Activated naive CD4-positive, alpha-beta T cell treated with anti-CD3 and anti-CD28 coated beads for 36 hours (primary cell): ENCODE measurements around the gene TACSTD2. TPM values are rescaled to one million over a fixed set of nuclear protein-coding genes. Genes with fewer than 3 reads are reported as not detected.
"Not testable (repeated sequence)": the region's sequence is repeated elsewhere in the genome, so short reads cannot be mapped to it uniquely, and the experiment has no call there.

Experiments used
- CTCF ChIA-PET: fragments of 350-600 bp; sonication (Branson Sonifier 250); formaldehyde crosslinking; loops from one replicate; lab custom pipeline; 2021; ENCODE audit warnings: antibody characterized with exemption; lab: Charles Lee
- DNase-seq: peaks from one replicate; pipeline ENCODE4 v3.0.0-alpha.2; 2020
- H3K27ac Mint-ChIP-seq: one replicate; pipeline ENCODE4 v1.8.0; 2021; ENCODE audit warnings: mild to moderate bottlenecking, mixed read lengths
- H3K27me3 Mint-ChIP-seq: one replicate; pipeline ENCODE4 v1.8.0; 2021; ENCODE audit warnings: low read depth, mixed read lengths
- H3K36me3 Mint-ChIP-seq: one replicate; pipeline ENCODE4 v1.8.0; 2021; ENCODE audit warnings: low read depth, mixed read lengths
- H3K4me1 Mint-ChIP-seq: one replicate; pipeline ENCODE4 v1.8.0; 2021; ENCODE audit warnings: low read depth, mixed read lengths
- H3K4me3 Mint-ChIP-seq: one replicate; pipeline ENCODE4 v1.8.0; 2021; ENCODE audit warnings: mild to moderate bottlenecking, moderate library complexity, mixed read lengths
- H3K9me3 Mint-ChIP-seq: one replicate; pipeline ENCODE4 v1.8.0; 2021; ENCODE audit warnings: mixed read lengths
- intact Hi-C: fragments of 100-400 bp; cut with micrococcal nuclease; formaldehyde crosslinking; loops from one replicate; pipeline ENCODE4 v1.15.1; 2023
- total RNA-seq, 2 experiments: library from RNA; stranded (reverse); gene quantifications; one replicate each; pipeline ENCODE4 v1.2.3, GENCODE V29; 2021

Gene TACSTD2
- total RNA-seq, 2 experiments from 2014 or later: not detected

DNA sequence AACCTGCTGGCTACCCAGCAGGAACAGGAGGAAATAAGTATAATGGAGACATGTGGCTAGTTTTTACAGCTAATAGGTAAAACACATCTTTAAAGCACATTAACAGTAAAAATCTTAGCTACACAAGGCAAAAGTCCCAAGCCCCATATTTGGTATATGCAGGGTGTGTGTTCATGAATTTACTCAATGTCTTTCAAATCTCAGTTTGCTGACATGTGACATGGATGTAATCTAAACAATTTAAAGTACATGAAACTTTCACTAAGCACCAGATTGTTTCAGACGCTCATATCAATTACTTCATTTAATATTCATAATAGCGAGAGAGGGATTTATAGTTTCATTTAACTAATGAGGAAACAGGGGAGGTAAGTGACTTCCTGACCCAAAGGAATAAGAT is 3.9 kb downstream of the TACSTD2 start:
- H3K36me3 Mint-ChIP-seq: no peaks in the 10 kb centered on the region
- DNase-seq: no peak
- H3K27ac Mint-ChIP-seq: no peak overlapping the region
- H3K9me3 Mint-ChIP-seq: no peaks in the 10 kb centered on the region
- peaks cover 32% of the 10 kb centered on the region for H3K4me1 Mint-ChIP-seq
- H3K4me3 Mint-ChIP-seq: no peak overlapping the region
- H3K27me3 Mint-ChIP-seq: peaks cover 45% of the 10 kb centered on the region
- CTCF ChIA-PET: interaction anchor here (0.9 to 1.1 kb wide), 2 partner anchors 27 to 79 kb away, joined by 3 read pairs; partner anchors contain the start of gene OMA1
- intact Hi-C loops: loop anchor here (1.0 to 2.0 kb wide), 2 partner anchors 27 to 212 kb away; partner anchors contain the start of genes JUN and OMA1

DNA sequence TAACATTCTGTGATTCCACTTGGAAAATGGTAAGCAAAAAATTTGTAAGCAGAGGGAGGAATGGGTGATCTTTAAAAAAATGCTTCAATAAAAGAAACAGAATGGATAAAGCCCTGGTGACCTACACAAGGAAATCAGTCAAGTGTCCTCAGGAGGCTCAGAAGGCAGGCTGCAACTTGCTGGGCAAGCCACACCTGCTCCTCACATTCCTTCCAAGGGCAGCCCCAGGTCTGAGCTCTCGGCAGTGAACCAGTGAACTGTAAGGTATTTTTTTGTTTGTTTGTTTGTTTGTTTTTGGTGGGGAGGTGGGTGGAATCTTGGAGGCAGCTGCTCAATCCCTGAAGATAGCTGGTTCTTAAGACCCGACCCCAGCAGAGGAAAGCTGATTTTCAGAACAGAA is 4.4 kb downstream of the TACSTD2 start:
- peaks cover 41% of the 10 kb centered on the region for H3K27me3 Mint-ChIP-seq
- CTCF ChIA-PET: interaction anchor here (0.6 to 0.9 kb wide), 3 partner anchors 26 to 1376 kb away, joined by 3 to 4 read pairs (median 3); partner anchors contain the start of gene OMA1
- intact Hi-C loops: loop anchor here (1.0 to 2.0 kb wide), 2 partner anchors 26 to 212 kb away; partner anchors contain the start of genes JUN and OMA1
- H3K27ac Mint-ChIP-seq: no peak overlapping the region
- no peak for DNase-seq
- H3K36me3 Mint-ChIP-seq: no peaks in the 10 kb centered on the region
- peaks cover 28% of the 10 kb centered on the region for H3K4me1 Mint-ChIP-seq
- H3K9me3 Mint-ChIP-seq: no peaks in the 10 kb centered on the region
- no peak overlapping the region for H3K4me3 Mint-ChIP-seq

DNA sequence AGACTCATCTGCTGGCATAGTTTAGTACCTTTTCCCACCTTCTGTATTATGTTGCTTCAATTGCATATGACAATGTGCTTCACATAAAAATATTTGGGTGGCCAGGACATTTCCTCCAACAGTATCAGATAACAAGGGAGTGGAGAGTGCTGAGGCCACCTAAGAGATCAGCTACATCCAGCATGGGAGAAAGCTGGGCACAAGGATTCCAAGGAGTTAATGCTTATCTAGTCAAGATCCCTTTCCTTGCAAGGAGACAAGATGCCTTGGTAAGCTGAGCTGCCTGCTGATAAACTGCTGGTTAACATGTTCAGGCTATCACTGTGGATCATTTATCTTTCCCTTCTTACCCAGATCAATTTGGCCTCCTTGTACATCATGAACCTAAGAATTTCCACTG is 5.4 kb downstream of the TACSTD2 start:
- CTCF ChIA-PET: no interaction called here
- H3K4me3 Mint-ChIP-seq: no peak overlapping the region
- no peak for DNase-seq
- H3K9me3 Mint-ChIP-seq: no peaks in the 10 kb centered on the region
- intact Hi-C loops: loop anchor here (2.0 kb wide), 1 partner anchor 213 kb away; the partner anchor contains the start of gene JUN
- H3K27ac Mint-ChIP-seq: no peak overlapping the region
- H3K4me1 Mint-ChIP-seq: peaks cover 23% of the 10 kb centered on the region
- H3K27me3 Mint-ChIP-seq: peaks cover 38% of the 10 kb centered on the region
- no peaks in the 10 kb centered on the region for H3K36me3 Mint-ChIP-seq

DNA sequence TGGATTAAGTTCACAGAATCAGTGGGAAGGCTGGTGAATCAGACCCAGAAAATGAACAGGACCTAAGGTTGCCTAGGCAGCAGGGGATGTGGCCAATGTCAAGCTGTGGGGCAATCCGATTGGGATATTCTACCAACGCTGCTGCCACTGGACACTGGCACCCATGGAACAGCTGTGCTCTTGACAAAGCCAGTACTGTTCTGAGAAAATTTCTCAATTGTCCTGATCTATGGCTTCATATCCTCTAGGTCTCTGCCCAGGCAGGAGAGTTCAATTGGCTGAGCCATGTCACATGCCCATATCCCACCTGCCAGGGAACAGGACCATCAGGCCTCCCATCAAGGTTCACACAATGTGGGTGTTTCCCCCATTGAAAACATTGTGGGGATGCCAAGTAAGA is 6.2 kb downstream of the TACSTD2 start:
- intact Hi-C loops: no loop called here
- H3K4me1 Mint-ChIP-seq: peaks cover 17% of the 10 kb centered on the region
- no peaks in the 10 kb centered on the region for H3K36me3 Mint-ChIP-seq
- DNase-seq: no peak
- CTCF ChIA-PET: no interaction called here
- H3K27me3 Mint-ChIP-seq: peaks cover 34% of the 10 kb centered on the region
- no peak overlapping the region for H3K4me3 Mint-ChIP-seq
- H3K9me3 Mint-ChIP-seq: no peaks in the 10 kb centered on the region
- H3K27ac Mint-ChIP-seq: no peak overlapping the region

DNA sequence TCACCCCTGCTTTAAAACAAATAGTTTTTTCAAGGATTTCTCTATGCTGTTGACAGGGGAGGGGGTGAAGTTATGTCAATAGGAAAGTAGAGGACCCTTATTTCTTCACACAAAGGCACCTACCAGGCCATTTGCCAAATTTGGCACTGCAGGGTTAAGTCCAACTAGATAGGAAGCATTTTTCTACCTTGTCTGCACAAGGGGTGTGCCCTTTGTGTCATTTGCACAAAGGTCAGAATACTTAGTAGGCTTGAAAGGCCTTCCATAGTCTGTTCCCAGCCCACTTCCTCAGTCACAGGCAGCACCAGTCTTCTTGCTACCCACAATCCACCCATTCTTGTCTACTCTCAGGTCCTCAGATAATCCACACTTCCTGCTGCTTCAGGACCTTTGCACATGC is 7.0 kb downstream of the TACSTD2 start:
- DNase-seq: no peak
- Mint-ChIP-seq H3K4me1 (peaks cover 15% of the 10 kb centered on the region), H3K4me3 (no peak overlapping the region), H3K27me3 (peaks cover 32% of the 10 kb centered on the region), H3K36me3 (no peaks in the 10 kb centered on the region), H3K9me3 (no peaks in the 10 kb centered on the region), H3K27ac (no peak overlapping the region)
- CTCF ChIA-PET: no interaction called here
- intact Hi-C loops: no loop called here

DNA sequence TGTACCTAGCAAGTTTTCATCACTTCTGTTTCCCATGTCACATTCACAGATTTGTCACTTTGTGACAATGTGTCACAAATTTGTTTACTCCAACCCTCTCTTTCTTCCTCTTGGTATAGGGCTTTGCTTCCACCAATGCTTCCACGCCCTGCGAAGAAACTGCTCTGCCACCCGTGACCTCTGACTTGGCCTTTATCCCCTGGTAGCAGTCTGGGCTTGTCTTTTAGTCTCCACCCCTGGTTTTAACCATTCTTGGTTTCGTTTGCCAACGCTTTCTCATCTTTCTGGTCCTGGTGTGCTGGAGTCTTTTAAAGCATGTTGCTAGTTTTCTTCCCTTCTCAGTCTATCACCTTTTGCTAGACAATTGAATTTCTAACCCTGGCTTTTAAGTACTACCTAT is 8.1 kb downstream of the TACSTD2 start:
- peaks cover 26% of the 10 kb centered on the region for H3K27me3 Mint-ChIP-seq
- CTCF ChIA-PET: interaction anchor here (1.1 kb wide), 1 partner anchor 53 kb away, joined by 3 read pairs; no protein-coding TSS in a partner anchor
- H3K9me3 Mint-ChIP-seq: no peaks in the 10 kb centered on the region

DNA sequence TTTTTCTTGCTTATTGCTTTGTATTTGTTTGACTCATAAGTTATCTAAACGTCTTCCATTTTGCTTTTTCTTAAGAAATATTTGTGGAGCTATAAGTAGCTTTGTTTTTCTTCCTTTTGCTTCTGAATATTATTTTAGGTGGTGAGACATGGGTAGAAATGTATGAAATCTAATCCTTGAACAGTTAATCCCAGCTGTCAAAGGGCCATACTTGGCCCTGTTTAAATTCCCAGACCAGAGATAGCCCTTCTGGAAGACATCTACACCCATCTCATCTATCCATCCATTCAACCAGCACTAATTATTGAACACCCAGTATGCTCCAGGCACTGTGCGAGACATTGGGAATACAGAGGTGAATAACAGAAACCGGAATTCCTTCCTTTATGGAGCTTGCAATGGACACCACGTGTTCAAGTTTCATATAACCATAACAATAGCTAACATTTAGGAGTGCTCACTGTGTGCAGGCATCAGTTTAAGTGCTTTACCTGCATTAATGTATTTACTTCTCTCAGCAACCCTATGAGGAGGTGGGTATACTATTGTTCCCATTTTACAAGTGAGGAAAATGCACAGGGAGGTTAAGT is 8.7 kb downstream of the TACSTD2 start:
- Mint-ChIP-seq H3K36me3 (no peaks in the 10 kb centered on the region), H3K4me1 (peaks cover 6% of the 10 kb centered on the region), H3K27me3 (peaks cover 26% of the 10 kb centered on the region), H3K9me3 (peaks cover 1% of the 10 kb centered on the region), H3K27ac (no peak overlapping the region), H3K4me3 (no peak overlapping the region)
- no peak for DNase-seq
- CTCF ChIA-PET: interaction anchor here (0.9 kb wide), 1 partner anchor 84 kb away, joined by 4 read pairs; no protein-coding TSS in a partner anchor
- intact Hi-C loops: no loop called here

More for the DNA sequence above, 8.1 kb downstream of the TACSTD2 start:
- intact Hi-C loops: no loop called here
- DNase-seq: no peak
- no peak overlapping the region for H3K27ac Mint-ChIP-seq
- no peak overlapping the region for H3K4me3 Mint-ChIP-seq
- H3K4me1 Mint-ChIP-seq: peaks cover 12% of the 10 kb centered on the region
- H3K36me3 Mint-ChIP-seq: no peaks in the 10 kb centered on the region

DNA sequence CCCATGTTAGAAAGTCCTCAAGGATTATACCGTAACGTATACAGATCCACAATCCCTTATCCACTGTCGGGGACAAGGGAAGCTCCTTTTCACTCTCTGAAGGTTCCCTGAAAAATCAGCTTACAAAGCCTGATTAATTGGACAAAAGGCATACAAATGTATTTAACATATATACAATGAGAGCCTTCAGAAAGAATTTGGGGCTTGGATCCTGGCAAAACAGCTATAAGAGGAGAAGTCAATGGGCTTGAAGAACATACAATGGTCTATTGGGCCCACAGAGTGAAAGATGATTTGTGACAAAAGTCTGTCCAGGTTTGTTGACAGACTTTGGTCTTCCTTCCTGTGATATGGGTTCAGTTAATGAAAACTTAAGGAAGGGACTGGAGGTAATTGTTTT is 10.7 kb downstream of the TACSTD2 start:
- Mint-ChIP-seq H3K4me1 (no peaks in the 10 kb centered on the region), H3K9me3 (peaks cover 2% of the 10 kb centered on the region), H3K27me3 (peaks cover 28% of the 10 kb centered on the region), H3K4me3 (no peak overlapping the region), H3K36me3 (no peaks in the 10 kb centered on the region), H3K27ac (no peak overlapping the region)
- intact Hi-C loops: no loop called here
- CTCF ChIA-PET: interaction anchor here (0.9 kb wide), 1 partner anchor 1193 kb away, joined by 3 read pairs; no protein-coding TSS in a partner anchor
- DNase-seq: no peak

DNA sequence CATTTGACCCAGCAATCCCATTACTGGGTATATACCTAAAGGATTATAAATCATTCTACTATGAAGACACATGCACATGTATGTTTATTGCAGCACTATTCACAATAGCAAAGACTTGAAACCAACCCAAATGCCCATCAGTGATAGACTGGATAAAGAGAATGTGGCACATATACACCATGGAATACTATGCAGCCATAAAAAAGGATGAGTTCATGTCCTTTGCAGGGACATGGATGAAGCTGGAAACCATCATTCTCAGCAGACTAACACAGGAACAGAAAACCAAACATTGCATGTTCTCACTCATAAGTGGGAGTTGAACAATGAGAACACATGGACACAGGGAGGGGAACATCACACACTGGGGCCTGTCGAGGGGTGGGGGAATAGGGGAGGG is 13.3 kb downstream of the TACSTD2 start:
- H3K36me3 Mint-ChIP-seq, intact Hi-C loops, DNase-seq, H3K9me3 Mint-ChIP-seq, H3K27ac Mint-ChIP-seq, CTCF ChIA-PET, H3K4me1 Mint-ChIP-seq, H3K4me3 Mint-ChIP-seq: not testable (repeated sequence)
- H3K27me3 Mint-ChIP-seq: peaks cover 24% of the 10 kb centered on the region

DNA sequence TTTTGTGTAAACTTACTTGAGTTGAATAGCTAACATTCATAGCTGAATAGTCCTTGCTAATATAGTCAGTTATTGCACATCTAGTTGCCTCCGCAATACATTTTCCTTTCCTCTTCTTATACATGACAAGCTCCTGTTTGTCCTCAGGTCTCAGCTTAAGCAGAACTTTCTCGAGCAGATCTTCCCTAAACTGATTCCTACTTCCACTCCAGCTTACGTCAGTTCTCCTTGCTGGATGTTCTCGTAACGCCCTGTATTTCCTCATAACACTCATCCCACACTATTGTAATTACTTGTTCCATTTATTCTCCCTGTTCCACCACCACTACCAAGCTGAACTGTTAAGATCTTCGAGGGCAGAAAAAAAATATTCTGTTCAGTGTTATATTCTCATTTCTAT is 15.4 kb downstream of the TACSTD2 start:
- H3K27me3 Mint-ChIP-seq: peaks cover 23% of the 10 kb centered on the region
- DNase-seq: no peak
- intact Hi-C loops: no loop called here
- no peak overlapping the region for H3K4me3 Mint-ChIP-seq
- H3K9me3 Mint-ChIP-seq: peaks cover 2% of the 10 kb centered on the region
- CTCF ChIA-PET: interaction anchor here (0.9 kb wide), 1 partner anchor 91 kb away, joined by 3 read pairs; no protein-coding TSS in a partner anchor
- no peaks in the 10 kb centered on the region for H3K4me1 Mint-ChIP-seq
- no peaks in the 10 kb centered on the region for H3K36me3 Mint-ChIP-seq
- H3K27ac Mint-ChIP-seq: no peak overlapping the region

DNA sequence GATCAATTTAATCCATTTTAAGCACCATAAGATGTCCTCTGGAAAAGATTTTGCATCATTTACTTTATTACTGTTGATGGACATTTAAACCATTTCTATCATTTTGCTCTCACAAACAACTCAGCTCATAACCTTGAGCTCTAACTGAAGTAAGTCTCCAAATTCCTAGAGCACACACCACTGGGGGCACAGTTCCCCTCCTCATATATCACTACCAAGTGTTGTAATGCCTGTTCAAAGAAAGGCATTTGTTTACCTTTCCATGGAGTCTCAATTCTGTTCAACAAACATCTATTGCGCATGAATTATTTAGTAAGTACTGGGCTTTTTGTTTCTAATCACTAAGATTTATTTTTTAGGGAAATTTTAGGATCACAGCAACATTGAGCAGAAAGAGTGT is 21.7 kb downstream of the TACSTD2 start:
- peaks cover 6% of the 10 kb centered on the region for H3K27me3 Mint-ChIP-seq
- intact Hi-C loops: no loop called here

DNA sequence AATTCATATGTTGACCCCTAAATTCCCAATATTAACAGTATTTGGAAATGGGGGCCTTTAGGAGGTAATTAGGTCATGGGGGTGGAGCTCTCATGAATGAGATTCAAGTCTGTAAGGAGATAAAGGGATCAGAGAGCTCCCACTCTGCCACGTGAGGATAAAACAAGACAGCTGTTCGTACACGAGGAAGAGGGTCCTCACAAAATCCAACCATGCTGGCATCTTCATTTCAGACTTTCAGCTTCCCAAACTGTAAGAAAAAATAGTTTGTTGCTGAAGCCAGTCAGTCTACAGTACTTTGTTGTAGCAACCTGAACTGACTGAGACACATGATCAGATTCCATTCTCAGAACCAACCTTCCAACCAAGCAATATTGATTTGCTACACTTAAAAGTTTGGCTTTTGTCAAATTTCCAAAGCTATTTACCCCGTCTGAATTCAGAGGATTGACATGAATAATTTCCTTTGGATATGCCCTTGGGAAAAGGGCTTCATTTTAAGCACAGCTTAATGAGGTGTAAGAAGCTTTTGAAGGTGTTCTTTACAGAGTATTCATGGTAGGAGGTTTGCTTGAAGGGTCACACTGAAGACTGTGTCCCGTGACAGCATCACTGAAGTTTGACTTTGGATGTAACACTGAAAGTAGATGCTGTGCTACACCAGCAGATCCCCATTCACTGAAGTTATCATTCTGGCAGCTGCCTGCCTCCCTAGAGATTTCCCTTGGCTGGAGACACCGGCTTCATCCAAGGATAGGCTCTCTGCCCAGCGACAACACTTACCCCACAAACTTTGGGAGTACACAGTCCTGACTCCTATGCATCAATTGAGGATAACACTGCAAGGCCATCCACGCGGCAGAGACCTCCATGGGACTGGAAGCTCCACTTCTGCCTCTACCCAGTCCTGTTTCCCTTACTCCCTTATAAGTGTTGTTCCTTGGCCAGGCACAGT is 25.6 kb downstream of the TACSTD2 start:
- CTCF ChIA-PET: interaction anchor here (0.7 to 0.9 kb wide), 2 partner anchors 35 to 135 kb away, joined by 3 read pairs; no protein-coding TSS in a partner anchor
- DNase-seq: no peak
- intact Hi-C loops: no loop called here
- no peak overlapping the region for H3K27ac Mint-ChIP-seq
- no peaks in the 10 kb centered on the region for H3K36me3 Mint-ChIP-seq
- no peaks in the 10 kb centered on the region for H3K4me1 Mint-ChIP-seq
- no peak overlapping the region for H3K4me3 Mint-ChIP-seq
- H3K27me3 Mint-ChIP-seq: no peaks in the 10 kb centered on the region
- H3K9me3 Mint-ChIP-seq: no peaks in the 10 kb centered on the region

More for the DNA sequence above, 21.7 kb downstream of the TACSTD2 start:
- Mint-ChIP-seq H3K4me3 (no peak overlapping the region), H3K4me1 (no peaks in the 10 kb centered on the region), H3K27ac (no peak overlapping the region), H3K9me3 (no peaks in the 10 kb centered on the region), H3K36me3 (no peaks in the 10 kb centered on the region)
- DNase-seq: no peak
- CTCF ChIA-PET: interaction anchor here (0.6 kb wide), 1 partner anchor 9 kb away, joined by 3 read pairs; the partner anchor contains the start of gene OMA1
